ENCODE measurements around the gene NR4A3.
"Not testable (repeated sequence)": the region's sequence is repeated elsewhere in the genome, so short reads cannot be mapped to it uniquely, and the experiment has no call there.

NR4A3 gene

DNA sequence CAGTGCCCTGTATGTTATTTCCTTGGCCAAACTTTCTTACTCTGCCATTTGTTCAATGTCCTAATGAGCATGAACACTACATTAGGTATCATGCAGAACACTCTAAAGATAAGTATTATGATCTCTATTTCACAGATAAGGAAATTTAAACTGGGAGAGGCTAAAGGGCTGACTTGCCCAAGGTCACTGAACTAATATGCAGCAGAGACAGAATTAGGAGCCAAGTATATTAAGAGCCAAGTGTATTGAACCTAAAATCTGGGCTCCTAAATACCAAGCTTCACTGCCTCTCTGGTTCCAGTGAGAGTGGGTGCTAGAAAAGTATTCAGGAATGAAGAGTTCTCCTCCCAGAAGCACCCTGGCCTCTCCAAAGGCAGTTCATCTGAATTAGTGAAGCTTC is 13.5 kb downstream of the NR4A3 start:
- no peak for DNase-seq

DNA sequence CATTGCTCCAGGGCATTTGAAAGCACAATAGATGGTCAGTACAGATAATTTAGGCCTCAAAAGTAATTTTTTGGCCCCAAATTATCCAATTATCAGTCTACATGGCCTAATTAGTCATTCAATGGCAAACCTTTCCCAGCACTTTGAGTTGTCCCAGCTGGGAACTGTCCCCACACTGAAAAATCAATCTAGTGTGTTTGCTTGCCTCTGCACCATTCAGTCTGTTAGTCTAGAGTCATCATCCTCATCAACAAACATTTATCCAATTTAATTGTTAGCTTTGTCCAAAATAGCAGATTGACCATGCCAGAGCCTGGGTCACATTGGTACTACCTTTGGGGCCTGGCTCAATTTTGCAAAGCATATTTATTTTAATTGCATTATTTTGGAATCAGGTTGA is 13.9 kb downstream of the NR4A3 start:
- no peak for DNase-seq

DNA sequence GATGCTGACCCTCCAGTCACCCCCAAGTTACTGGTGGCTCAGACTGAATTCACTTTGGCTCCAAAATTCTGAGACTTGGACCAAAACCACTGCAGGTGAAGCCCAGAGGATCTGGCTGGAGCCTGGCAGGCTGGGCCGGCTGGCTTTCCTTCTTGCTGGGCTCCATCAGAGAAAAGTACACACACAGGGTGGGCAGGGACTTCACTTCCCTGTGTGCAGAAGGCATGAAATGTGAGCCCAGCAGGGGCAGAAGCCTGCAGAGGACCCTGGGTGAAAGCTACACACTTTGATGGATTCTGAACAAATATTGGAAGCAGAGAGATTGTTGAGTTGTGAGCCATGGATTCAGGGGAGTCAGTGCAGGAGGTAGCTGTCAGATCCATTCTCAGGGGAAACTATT is 18.4 kb downstream of the NR4A3 start:
- DNase-seq, result no peak

DNA sequence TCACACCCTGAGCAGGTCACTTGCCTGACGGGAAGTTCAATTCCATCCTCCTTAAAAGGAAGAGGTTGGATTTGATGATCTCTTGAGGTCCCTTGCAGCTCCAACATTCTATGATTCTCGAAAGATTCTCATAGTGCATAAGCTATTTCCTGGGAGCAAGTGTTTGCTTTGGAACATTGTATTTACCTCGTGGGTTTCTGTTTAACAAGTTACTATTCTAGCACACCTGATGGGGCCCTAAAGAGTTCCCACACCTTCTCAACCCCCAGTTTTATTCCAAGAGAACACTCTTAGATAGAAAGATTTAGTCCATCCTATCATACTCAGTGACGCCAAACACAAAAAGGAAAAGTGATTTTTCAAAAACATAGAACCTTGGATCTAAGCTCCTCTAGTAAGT is 23.4 kb downstream of the NR4A3 start:
- no peak for DNase-seq

DNA sequence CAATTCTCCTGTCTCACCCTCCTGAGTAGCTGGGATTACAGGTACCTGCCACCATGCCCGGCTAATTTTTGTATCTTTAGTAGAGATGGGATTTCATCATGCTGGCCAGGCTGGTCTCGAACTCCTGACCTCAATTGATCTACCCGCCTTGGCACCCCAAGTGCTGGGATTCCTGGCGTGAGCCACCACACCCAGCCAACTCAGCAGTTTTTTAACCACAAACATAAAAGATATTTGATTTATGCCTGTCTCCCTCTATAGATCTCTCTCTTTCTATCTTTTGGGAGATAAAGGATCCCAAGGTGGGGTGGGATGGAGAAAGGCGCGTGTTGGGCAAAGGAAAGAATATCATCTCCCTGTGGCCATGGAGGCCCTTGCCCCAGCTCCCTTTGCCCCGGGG is 26.8 kb downstream of the NR4A3 start:
- no peak for DNase-seq

DNA sequence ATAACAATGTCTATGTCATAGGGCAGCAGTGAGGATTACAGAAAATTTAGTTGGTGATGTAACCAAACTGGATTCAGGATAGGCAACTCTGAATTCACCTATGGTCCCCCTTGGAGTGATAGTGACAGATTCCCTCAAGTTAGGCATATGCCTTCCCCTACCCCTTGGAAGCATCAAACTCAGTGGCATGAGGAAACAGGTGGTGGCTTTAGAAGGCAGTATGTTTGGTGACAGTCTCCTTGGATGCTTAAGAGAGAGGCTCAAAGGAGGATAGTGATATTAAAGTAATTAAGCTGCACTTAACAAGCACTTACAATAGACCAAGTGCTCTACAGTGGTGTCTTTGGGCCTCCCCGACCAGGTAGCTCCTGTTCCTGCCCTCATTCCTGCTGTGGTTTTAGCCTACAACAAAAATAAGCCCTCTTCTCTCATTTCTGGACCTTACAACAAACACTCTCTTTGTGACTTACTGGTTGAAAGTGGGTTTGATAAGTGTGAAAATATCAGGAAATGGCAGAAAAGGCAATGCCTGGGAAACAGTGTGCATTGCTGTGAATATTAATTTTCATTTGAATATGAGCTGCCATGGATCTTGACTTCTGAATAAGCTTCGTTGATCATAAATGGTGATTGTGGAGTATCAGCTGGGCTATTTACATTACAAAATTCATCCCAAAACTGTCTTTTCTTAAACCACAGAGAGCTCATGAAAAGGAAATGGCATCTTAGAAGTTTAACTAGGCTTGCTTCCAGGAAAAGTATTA is 29.2 kb downstream of the NR4A3 start:
- no peak for DNase-seq

DNA sequence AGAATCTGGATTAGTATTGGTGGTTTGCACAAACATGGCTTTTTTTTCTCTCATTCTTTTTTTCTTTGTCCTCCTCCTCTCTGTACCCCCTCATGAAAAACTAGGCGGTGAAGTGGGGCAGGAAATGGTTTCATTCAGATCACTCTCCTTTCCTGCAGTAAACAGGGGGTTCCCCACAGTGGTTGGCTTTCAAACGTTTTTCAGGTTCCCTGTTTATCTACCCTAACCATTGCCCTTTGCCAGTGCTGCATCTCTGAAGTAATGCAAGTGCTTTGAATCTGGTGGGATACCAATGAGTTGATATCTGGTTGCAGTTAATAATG is 29.8 kb downstream of the NR4A3 start:
- DNase-seq, result no peak

DNA sequence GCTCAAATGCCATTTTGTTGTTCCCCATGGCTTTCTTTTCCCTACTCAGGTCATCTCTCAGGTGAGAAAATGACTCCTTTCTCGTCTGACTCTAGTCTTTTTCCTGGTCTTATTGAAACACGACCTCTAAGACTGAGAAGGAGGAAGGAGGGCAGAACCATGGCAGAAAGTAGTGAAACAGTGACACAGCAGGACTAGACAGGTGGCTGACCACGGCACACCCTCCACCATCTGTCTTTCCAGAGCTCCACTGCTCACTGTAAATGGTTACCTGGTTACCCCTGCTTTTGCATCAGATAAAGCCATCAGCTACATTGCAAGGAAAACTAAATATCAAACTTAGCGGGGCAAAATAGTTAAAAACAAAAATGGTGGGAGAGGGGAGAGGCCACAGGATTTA is 30.9 kb downstream of the NR4A3 start:
- no peak for DNase-seq

DNA sequence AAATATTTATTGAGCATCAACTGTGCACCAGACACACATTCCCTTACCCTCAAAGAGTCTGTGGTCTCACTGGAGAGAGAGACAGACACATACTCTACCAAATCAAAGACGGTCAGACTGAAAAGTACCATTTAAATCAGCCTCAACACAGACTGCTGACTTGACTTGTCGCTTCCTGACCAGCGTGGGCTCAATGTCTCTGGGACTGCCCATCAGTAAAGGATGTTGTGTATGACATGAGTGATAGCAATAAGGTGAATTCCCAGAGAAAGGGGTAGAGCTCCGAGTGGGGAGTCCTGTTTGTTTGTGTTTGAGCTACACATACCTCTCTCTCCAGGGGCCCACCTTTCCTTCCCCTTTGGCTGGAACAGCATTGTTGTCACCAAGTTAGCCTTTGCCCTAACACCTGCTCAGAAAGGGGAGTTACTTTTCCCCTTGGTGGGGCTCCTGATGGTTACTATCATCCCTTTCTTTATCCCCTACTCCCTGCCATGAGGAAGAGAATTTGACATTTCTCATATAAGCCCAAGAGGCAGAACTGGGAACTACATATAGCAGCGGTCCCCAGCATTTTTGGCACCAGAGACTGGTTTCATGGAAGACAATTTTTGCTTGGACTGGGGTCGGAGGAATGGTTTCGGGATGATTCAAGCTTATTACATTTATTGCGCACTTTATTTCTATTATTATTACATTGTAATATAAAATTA is 33.9 kb downstream of the NR4A3 start:
- no peak for DNase-seq

DNA sequence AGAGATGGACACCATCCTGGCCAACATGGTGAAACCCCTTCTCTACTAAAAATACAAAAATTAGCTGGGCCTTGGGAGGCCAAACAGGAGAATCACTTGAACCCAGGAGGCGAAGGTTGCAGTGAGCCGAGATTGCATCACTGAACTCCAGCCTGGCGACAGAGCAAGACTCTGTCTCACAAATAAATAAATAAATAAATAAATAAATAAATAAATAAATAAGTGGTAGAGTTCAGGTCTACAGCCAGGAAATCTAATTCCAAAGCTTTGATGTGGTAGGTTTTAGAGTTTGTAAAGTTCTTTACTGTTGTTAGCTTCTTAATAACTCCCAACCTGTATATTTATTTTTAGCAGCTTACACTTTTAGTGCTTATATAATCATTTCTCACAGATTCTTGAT is 35.9 kb downstream of the NR4A3 start:
- not testable (repeated sequence) for DNase-seq

DNA sequence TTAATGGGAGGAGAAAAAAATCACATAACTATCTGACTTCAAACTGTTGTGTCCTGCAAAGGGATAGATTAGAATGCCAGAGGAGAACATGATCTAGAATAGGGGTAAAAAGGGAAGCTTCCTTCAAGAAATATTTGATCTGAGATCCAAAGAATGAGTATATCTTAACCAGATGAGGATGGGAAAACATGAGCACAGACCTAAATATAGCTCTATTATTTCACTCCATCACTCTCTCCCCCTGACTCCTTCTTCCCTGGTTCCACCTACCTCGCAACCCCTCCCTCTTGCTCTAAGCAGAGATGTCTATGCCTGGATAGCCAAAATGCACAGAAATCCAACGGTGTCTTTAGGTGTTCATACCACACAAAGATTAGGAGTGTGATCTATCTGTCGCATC is 36.4 kb downstream of the NR4A3 start:
- DNase-seq, result no peak

DNA sequence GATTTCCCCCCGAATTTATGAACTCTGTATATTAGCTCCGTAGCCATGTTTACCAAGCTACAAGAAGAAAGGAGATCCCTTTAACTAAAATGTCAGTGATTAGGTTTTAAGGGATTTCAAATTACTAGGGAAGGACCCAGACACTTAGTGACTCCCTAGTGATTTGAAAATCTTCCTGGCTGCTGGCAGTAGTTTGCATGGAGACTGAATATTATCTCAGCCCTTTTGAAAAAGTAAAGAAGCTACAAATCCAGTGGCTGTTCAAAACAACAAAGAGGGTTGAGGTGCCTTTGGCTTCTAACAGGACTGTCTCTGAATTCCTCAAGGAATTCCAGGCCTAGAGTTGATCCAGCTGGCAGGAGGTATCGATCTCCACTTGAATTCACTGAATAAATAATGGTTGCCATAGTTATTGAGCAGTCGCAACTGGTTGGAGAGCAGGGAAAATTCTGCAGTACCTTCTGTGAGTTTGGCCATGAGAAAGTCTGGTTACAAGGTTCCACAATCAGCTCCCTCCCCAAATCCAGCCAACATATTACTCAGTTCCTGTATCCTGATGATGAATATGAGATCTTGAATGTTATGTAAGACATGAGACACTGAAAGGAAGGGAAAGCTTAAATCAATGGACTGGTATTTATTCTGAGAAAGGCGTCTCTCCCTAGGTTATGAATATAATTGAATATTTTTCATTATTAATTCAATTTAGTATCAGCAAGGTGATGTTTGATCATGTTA is 37.7 kb downstream of the NR4A3 start:
- no peak for DNase-seq

DNA sequence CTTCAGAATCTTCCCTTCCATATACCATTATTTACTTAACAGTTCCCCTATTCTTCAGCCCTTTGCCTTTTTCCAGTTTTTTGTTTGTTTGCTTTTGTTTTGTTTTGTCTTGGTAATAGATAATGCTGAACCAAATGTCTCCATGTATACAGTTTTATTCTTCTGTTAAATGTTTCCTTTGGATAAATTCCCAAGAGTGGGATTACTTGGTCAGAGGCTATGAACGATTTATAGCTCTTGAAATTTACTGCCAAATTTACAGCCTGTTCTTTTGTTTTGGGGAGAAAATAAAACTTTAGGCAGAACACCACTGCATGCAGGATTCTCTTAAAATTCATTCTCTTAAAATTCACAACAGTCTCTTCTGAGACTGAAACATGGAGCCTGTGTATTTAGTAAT is 38.6 kb downstream of the NR4A3 start:
- no peak for DNase-seq

DNA sequence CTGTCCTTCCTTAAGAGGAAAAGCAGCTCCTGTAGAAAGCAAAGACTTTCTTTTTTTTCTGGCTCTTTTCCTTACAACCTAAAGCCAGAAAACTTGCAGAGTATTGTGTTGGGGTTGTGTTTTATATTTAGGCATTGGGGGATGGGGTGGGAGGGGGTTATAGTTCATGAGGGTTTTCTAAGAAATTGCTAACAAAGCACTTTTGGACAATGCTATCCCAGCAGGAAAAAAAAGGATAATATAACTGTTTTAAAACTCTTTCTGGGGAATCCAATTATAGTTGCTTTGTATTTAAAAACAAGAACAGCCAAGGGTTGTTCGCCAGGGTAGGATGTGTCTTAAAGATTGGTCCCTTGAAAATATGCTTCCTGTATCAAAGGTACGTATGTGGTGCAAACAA is 42.3 kb downstream of the NR4A3 start:
- DNase-seq, result no peak

DNA sequence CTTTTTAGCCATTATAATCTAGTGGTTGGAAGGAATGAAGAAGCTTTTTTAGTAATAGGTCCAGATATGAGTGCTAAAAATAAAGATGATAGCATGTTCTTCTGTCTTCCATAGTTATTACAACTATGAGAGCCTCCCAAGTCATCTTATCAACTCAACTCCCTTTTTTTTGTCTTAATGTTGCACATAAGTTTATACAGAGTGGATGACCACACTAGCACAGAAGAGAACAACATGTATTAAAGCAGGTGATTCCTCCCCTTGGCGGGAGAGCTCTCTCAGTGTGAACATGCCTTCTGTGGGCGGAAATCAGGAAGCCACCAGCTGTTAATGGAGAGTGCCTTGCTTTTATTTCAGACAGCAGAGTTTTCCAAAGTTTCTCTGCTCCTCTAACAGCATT is 44.7 kb downstream of the NR4A3 start:
- no peak for DNase-seq

DNA sequence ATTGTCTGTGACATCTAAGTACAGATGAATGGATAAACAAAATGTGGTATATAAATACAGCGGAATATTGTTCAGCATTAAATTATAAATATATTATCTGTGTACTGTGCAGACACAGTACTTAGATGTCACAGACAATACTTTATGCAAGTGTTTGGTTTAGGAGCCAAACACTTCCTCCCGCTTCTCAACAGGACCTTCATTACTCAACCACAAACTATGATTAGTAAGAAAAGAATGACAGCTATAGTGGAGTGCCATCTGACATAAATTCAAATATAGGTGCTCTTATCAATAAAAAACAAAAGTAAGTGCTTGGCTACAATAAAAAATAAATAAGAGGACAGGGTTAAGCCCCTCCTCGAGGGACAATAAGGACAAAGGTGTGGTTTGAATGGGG is 45.9 kb downstream of the NR4A3 start:
- DNase-seq, result no peak

DNA sequence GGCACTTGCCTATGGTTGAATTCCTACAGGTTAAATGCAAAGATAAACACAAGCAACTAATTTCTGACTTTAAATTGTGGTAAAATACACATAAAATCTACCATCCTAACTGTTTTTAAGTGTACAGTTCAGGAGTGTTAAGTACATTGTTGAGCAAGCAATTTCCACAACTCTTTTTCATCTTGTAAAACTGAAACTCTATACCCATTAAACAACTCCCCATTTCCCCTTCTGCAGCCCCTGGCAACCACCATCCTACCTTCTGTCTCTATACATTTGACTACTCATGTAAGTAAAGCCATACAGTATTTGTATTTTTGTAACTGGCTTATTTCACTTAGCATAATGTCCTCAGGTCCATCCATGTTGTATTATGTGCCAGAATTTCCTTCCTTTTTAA is 46.3 kb downstream of the NR4A3 start:
- no peak for DNase-seq

DNA sequence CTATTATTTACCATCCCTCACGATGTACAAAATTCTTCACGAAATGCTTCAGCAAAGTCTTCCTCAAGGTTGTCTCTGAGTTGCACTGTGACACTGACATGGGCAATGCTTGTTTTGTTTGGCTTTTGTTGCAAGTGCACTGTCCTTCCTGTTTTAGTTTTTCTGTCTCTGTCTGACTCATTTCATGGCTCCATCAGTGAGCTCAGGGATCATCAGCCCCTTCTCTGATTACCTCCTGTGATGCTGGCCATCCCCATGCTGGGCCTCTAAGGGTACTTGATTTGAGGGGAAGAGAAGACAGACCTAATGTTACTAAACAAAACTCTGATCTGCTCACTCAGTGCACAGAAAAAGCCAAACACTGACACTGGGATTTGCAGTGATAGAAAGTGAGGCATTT is 47.2 kb downstream of the NR4A3 start:
- no peak for DNase-seq

DNA sequence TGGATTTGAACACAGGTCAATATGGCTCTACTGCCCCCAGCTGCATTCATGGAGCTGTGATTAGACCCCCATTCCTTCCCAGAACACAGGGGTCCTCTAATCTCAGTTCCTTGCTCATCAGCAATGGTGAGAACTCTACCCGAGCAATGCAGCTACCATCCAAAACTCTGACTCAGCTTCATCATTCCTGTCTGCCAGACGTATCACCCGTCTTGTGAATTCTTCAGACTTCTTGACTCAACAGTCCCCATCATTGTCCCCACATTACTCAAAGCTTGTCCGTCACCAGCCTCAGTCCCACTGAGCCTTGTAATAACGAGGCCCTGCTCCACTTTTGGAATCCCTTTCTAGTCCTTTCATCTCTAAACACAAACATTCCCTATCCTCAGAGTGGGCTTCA is 48.4 kb downstream of the NR4A3 start:
- DNase-seq, result no peak

DNA sequence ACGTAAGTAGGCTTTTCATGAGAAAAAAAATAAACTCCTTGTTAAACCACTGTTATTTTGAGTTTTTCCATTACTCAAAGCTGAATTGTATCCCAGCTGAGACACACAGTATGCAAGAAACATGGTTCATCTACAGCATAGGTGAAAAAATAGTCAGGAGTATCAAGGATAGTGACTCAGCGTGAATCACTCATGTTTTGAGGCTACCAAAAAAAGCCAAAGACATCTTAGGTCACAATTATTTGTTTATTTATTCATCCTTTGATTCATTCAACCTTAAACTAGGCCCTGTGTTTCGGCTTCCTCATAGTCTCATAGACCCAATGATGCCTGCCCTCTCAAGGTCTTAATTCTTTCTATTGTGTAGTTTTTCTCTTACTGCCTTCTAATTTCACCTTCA is 51.8 kb downstream of the NR4A3 start:
- DNase-seq, result no peak

DNA sequence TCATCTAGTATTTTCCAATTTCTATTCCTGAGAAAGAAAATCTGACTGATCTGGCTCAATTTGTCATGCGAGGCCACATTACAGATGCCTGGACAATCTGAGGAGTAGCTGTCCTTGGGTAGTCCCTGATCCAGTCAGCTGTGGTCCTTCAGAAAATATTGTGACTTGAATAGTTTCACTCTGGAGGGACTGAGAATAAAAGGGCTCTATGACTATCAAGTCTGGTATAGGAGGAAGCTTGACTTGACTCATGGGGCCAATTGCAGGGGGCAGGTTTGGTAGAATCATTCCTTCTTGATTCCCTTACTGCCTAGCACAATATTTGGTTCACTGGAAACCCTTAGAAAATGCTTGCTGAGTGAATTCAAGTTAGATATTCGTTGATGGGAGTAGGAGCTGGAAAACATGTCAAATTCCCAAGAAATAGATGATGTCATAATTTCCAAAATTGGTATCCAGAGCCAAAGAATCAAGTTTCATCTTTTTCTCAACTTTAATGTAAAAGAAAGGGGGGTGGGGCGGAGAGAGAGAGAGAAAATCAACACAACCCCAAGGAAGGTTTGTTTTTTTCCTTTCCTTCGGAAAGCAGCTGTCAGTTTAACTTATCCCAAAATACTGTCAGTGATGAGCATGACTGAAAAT is 52.4 kb downstream of the NR4A3 start:
- no peak for DNase-seq

DNA sequence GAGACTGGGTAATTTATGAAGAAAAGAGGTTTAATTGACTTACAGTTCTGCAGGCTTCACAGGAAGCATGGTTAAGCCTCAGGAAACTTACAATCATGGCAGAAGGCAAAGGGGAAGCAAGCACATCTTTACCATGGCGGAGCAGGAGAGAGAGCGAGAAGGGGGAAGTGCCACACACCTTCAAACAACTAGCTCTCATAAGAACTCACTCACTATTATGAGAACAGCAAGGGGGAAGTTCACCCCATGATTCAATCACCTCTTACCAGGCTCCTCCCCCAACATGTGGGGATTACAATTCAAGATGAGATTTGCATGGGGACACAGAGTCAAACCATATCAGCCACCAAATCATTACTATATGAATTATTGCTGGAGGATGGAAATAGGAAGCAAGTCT is 54.5 kb downstream of the NR4A3 start:
- DNase-seq, result no peak

DNA sequence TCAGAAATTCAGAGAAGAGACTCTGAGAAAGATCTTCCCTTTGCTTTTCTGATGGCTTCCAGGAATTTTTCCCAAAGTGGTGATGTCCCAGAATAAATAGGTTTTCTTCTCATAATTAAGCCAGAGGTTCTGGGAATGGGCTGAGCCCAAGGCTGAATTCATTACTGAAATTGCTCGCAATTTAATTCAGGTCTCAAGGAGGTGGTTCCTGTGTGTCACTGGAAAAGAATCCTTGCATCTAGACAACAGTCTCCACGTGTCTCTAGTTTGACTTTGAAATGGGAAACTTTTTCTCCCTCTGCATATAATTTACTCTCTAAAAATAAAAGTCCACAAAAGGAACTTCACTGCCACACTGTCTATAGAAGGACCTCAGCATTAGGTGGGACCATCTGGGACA is 57.0 kb downstream of the NR4A3 start:
- DNase-seq, result no peak

DNA sequence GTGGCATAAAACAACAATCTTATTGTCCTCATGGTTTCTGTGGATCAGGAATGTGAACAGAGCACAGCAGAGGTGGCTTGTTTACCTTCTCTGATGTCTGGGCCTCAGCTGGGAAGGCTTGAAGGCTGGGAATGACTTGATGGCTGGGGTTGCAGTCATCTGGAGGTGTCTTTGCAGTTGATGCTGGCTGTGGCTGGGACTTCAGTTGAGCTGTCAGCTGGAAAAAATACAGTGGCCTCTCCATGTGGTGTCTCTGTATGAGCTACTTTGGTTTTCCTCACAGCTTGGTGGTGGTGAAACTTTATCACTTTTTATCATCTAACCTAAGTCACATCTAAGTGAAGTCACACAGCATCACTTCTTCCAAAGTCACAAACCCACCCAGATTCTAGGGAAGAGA is 60.1 kb downstream of the NR4A3 start:
- DNase-seq, result no peak
